Right lobe of liver (tissue), 4 donors: Measurements from ENCODE around the gene SOWAHB.

Experiments
- CTCF ChIP-seq, 4 donors: fragments of 200-600 bp in 3 of 4; fragments of 450-650 bp in 1 of 4; IDR thresholded peaks; one replicate each; pipeline versions ENCODE4 v1.5.1 to v1.8.0; 2016 to 2022; ENCODE audit warnings: antibody characterized with exemption in 4 of 4, mild to moderate bottlenecking in 2 of 4
- POLR2A ChIP-seq: fragments of 450-650 bp; IDR thresholded peaks from one replicate; pipeline ENCODE4 v1.6.1; 2017; ENCODE audit warnings: antibody characterized with exemption, mild to moderate bottlenecking
- donor health status: DM: no; HTN: no; CAD: no.
- donor health status: DM: no; HTN: no; CAD: no.
- donor health status: DM: no; HTN: yes; CAD: no.

- TF ChIP-seq CTCF (IDR thresholded peaks at IDR 0.05) (no peak), POLR2A (no peak)
These were observed 33.1 kb upstream of the SOWAHB start for GRCh38 chr4:76931087-76931486.
